ENCODE measurements around the gene SLAMF9.
A peak's percentile ranks its signal among the peaks of the same experiment; 100 is the strongest.
"Not testable (repeated sequence)": the region's sequence is repeated elsewhere in the genome, so short reads cannot be mapped to it uniquely, and the experiment has no call there.

SLAMF9 gene

DNA sequence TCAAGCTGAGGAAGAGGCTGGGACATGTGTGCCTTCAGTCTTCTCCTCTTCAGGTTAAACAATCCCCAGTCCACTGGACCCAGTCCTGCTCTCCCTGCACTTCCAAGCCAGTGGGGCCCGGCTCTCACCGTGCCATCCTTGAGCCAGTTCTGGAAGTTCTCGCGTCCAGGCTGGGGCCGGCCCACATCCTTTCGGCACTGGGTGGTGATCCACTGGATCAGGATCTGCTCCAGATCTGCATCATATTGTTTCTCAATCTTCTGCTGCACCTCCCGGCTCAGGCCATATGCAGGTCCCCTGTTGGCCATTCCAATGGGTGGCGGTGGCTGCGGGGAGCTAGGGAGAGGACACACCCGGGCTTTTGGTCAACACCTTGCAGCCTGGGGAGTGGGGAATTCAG is 33.8 kb downstream of the SLAMF9 start:
- DNase-seq (ENCODE audit: low spot score), result no peak

DNA sequence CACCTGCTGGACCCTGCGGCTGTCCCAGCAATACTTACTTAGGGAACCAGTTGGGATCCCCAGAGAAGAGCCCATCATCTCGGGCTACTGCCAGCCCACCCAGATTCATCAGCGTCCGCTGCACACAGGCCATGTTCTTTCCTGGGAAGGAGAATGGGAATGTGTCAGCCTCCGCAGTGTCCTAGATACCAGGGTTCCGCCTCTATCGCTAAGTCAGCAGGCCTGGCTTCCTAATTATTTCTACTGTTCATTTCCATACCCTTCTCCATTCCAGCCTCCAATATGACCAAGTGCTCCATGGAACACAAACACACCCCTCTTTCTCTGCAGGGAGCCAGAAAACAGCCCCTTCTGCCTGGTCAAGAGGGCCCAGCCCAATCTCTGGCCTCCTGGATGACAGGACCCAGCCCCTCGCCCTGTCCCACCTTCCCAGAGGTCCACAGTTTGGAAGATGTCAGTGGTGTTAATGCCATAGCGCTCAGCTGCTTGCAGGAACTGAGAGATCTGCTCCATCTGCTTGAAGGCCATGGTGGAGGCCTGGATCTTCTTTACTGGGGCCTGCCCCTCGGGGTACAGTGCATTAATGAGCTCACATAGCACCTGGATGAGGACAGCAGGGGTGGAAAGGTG is 34.7 kb downstream of the SLAMF9 start:
- no peak for DNase-seq (ENCODE audit: low spot score)

DNA sequence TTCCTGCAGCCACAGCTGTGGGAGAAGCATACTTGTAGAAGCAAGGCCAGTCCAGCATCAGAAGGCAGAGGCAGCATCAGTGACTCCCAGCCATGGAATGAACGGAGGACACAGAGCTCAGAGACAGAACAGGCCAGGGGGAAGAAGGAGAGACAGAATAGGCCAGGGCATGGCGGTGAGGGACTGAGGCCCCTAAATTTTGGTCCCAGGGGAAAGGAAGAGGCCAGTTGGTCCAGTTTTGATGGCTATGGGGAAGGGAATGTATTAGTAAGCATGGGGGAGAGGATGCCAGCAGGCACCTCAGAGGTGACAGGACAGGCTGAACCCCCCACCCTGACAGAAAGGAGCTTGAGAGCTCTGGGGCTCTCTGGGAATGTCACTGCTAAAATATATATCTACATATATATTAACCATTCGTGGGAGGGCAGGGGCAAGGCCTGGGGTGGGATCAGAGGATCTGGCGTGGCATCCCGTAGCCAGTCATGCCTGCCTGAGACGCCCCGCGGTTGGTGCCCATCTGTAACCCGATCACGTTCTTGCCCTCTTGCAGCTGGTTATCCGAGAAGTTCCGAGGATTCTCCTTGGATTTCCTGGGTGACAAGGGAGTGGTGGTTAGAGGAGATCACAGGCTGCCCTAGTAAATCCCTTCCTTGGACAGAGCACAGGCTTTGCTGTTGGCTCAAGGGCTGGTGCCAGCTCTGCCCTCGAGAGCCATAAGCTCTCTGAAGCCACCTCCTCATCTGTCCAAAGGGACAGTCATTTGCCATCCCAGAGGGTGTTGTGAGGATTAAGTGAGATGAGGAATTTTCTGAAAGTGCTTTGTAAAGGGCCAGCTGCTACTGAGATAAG is 35.5 kb downstream of the SLAMF9 start:
- no peak for DNase-seq (ENCODE audit: low spot score)

DNA sequence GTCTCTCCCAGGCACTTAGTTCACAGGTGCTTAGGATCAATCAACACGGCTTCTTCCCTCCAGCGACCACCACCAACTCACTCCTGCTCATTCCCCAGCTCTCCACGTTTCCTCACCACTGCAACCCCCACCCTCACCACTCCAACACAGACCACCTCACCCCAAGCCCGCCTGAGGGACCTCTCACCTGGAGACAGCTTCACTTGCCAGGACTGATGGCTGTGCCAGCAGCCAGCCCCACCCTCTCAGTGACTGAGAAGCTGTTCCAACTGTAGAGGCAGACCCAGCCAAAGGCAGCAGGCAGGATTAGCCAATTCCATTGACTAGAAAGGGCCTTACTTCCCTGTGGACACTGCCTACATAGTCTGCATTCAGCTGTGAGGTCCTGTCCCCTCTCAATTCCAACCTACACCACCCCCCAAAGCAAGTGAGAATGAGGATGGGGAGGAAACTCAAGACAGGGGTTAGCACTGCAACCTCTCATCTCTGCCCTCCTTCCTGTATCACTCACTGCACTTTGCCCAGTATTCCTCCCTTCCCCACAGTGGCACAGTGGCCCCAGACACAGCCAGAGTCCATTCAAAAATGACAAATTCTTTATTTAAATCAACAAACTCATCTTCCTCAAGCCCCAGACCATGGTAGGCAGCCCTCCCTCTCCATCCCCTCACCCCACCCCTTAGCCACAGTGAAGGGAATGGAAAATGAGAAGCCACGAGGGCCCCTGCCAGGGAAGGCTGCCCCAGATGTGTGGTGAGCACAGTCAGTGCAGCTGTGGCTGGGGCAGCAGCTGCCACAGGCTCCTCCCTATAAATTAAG is 36.3 kb downstream of the SLAMF9 start:
- DNase-seq (ENCODE audit: low spot score), result no peak

DNA sequence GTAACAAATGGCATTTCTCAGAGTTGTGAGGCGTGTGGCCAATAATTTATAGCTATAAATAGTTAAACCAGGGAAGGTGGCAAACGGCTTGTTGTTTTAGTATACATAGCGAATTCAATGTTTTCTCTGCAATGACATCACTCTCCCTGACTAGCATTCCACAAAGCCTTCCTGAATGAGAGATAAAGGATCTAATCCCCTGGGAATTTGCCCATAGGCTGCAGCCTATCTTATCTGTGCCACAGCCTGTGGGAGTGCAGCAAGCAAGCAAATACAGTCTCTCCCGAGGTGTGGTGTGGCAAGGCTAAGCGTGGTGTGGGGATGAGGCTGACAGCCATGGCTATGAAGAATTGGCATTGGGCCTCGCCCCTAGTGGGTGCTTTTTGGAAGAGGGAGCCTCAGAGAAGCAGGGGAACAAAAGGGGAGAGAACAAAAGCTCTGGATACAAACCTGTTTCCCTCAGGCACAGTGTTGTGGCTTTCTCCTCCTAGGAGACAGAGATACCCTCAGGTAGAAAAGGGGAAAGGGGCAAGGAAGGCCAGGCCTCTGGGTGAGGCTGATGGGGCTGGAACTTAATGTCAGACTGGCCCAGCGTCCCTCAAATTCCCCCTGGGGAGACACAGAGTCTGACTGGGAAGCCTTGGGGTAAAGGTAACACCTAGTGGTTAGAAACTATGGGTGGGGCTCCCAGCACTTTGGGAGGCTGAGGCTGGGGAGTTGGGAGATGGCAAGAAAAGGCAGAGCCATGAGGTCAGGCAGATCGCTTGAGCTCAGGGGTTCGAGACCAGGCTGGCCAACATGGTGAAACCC is 37.6 kb downstream of the SLAMF9 start:
- DNase-seq (ENCODE audit: low spot score), result peak; percentile 25

DNA sequence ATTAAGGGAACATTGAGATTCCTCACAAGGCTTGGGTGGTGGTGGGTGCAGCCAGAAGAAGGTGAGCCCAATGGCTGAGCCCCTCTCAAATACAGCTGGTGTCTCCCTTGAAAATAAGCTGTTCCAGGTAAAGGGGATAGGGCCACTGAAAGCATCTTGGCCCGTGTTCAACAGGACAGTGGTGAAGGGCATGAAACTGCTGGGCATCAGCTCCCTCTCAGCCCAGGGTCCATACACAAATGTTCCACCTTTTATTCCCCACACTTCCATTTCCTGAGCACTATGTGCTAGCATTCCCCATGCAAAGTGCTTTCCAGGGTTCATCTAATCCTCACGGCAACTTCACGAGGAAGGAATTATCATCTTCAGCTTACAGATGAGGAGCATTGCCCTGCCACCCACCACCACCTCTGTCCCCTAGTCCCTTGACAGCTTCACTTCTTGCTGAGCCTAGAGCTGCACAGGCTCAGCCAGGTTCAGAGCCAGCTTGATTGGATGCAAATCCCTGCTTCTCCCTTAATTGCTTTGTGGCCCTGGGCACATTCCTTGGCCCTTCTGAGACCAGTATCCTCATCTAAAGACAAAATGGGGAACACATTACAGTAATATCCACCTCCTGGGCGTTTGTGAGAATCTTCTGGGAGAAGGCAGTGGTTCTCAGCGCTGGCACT is 38.3 kb downstream of the SLAMF9 start:
- DNase-seq (ENCODE audit: low spot score), result no peak

DNA sequence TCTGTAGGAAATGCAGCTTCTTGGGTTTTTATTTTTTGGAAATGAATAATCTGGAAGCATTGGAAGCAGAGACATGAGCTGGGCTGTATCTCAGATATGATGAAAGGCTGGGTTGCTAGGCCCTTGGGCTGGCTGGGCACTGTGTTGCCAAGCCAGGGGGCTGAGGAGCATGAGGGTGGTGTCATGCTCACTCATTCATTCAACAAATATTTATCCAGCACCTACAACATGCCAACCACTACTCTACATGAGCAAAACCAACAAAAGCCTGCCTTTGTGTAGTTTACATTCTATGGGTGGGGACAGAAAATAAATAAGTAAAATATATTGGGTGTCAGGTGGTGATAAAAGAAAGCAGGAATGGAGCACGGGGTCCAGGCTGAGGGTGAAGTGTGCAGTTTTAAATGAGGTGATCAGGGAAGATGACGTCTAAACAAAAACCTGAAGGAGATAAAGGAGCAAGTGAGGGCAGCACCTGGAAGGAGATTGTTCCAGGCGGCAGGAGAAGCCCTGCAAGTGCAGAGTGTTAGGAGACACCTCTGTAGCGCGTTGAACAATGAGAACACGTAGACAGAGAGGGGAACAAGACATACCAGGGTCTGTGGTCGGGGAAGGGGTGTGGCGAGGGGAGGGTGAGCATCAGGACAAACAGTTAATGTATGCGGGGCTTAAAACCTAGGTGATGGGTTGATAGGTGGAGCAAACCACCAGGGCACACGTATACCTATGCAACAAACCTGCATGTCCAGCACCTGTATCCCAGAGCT is 39.6 kb downstream of the SLAMF9 start:
- DNase-seq (ENCODE audit: low spot score), result no peak

DNA sequence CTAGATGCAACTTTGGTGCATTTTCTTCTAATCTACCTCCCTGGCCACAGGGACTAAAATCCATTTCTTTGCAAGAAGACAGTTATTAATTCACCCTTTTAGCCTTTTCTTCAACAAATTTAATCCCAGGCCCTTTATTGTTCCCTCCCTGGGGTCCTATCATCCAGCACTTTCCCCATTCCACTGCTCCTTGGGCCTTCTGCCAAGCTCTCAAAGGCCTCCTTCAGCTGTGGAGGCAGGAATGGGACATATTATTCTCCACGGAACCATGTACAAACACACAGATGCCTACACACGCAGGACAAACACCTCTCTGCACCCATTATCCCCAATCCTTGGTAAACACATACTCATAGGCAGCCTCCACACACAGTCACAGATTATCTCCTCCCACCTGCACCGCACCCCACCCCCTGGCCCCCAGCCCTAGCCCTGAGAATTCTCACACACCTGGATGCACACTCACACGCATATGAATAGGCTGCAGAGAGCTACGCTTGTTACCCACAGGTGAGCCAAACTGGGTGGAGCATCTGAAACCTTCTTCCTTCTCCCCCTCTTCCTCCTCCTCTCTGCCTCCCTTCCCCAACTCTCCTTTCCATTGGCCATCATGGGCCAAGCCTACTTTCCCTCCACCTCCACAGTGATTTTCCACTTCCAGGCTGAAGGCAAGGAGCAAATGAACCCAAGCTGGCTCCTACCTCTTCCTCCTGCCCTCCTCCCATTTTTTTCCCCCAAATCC is 40.4 kb downstream of the SLAMF9 start:
- DNase-seq (ENCODE audit: low spot score), result no peak

DNA sequence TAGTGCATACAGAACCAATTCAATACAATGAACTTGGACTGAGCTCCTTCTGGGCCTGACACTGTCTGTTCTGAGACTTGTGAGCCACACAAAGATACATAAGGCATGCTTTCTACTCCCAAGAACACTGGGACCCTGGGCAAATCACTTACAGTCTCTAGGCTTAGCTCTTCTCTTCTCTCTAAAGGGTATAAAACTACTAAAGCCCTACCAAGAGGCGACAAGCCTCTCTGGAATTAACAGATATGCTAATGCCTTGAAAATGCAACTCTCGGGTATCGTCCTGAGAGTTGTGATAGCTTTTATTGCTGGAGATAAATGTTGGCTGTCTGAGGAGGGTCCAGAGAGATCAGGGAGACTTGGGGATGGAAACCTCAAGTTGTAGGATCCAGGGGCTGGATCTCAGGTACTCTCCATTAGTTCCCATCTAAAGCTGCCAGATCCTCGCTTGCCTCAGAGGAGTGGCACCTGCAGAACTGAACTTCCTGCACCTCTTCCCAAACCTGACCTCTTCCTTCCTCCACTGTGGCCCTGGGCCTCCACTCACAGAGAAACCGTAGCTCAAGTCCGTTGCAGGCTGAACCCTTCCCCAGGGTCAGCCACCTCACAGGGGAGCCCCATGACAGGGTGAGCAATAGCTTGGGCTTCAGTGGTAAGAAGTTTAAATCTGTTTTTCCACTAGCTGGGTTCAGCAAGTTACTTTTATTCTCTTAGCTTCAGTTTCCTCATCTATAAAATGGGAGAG is 42.5 kb downstream of the SLAMF9 start:
- DNase-seq (ENCODE audit: low spot score), result no peak

DNA sequence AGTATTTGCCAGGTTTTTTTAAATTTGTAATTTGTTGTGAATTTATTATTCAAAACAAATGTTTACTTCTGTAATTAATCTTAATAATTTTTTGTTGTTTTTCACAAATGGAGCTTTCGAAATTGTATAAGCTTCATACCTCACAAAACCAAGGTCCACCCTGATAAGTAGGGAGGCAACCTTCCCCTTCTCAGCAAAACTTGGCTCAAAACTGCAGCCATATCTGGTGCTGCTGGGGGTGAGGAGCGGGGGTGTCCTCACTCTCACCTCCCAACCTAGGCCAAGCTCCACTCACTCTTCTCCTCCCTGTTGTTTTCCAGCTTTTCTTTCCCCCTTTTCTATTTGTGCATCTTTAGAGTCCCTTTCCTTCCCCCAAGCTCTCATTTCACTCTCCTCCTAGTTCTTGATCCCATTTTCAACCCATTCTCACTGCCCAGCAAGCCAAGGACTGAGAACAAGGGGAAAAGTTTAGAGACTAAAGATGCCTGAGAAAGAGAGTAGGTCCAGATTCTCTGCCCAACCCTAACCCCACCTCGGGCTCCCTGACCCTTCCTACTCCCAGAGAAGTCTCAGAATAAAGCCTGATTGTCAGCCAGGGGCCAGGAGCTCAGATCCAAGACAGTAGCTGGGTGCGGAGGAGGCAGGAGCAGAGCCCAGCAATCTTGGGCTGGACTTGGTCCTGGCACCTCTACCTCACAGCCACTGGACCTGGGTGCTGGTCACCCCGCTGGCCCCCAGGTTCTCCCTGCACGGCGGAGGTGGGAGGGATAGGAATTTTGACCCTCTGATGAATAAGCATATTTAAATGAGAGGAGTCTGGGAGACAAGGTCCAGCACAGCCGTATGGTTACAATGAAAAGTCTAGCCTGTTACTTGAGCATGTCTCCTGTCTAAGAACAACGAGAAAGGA is 45.8 kb downstream of the SLAMF9 start:
- DNase-seq (ENCODE audit: low spot score), result no peak

DNA sequence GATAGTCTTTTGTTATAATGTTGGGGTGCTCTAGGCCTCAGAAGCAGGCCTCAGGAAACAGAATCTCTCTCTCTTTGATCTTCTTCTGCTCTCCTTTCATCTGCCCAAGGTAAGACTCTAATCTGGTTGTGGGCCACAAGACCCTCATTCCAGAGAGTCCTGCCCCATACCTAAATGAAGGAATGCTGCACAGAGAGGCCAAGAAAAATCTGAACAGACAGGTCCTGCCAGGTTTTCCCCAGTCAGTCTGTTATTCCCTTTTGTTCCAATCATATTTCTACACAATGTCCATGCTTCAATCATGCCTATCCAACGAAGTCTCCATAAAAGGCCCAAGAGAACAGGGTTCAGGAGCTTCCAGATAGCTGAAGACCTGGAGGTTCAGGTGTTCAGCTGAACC is 47.1 kb downstream of the SLAMF9 start:
- DNase-seq (ENCODE audit: low spot score), result no peak

DNA sequence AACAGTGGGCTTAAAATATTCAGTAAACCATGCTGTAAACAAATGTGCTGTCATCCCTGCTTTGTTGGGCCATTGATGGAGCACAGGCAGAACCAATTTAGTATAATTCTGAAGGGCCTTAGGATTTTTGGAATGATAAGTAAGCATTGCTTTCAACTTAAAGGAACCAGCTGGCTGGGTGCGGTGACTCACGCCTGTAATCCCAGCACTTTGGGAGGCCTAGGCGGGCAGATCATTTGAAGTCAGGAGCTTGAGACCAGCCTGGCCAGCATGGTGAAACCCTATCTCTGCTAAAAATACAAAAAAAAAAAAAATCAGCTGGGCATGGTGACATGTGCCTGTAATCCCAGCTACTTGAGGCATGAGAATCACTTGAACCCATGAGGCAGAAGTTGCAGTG is 50.0 kb downstream of the SLAMF9 start:
- DNase-seq (ENCODE audit: low spot score), result not testable (repeated sequence)

DNA sequence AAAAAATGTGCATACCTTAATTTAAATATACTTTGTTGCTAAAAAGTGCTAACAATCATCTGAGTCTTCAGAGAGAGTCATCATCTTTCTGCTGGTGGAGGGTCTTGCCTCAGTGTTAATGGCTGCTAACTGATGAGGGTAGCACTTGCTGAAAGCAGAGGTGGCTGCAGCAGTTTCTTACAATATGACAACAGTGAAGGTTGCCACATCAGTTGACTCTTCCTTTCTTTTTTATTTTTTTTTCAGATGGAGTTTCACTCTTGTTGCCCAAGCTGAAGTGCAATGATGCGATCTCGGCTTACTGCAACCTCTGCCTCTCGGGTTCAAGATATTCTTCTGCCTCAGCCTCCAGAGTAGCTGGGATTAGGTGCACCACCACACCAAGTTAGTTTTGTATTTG is 51.5 kb downstream of the SLAMF9 start:
- no peak for DNase-seq (ENCODE audit: low spot score)

Measured in LoVo (cell line).